ENCODE results near the gene UCK1. TPM values are rescaled to one million over a fixed set of nuclear protein-coding genes. Genes with fewer than 3 reads are reported as not detected.

Gene UCK1
- total RNA-seq, 1 donor from 2014 or later = 30.7 TPM

- H3K27me3 ChIP-seq = no peaks in the 10 kb centered on the region
- no peak overlapping the region for H3K27ac ChIP-seq
- no peaks in the 10 kb centered on the region for H3K9me3 ChIP-seq (ENCODE audit: low read depth)
- H3K36me3 Mint-ChIP-seq = peaks cover 37% of the 10 kb centered on the region
- TF ChIP-seq EZH2phosphoT487 (IDR thresholded peaks at IDR 0.05) = no peak
- no peak for TF ChIP-seq CTCF (IDR thresholded peaks at IDR 0.05)
- TF ChIP-seq EZH2 (IDR thresholded peaks at IDR 0.05) = no peak
- no peak overlapping the region for H2AFZ ChIP-seq (replicated peaks)
- peaks cover 3% of the 10 kb centered on the region for H3K4me1 Mint-ChIP-seq
- peaks cover under 1% of the 10 kb centered on the region for H3K9me3 Mint-ChIP-seq
- H3K4me1 ChIP-seq = no peaks in the 10 kb centered on the region
- H3K27ac Mint-ChIP-seq = no peak overlapping the region
- peaks cover 45% of the 10 kb centered on the region for H3F3A ChIP-seq (ENCODE audit: low read depth)
- no peak overlapping the region for H3K4me2 ChIP-seq
- H3K4me3 Mint-ChIP-seq = no peak overlapping the region
- H3K4me3 ChIP-seq = no peak overlapping the region
- H4K20me1 ChIP-seq (ENCODE audit: low read depth) = peaks cover 67% of the 10 kb centered on the region
- peaks cover 19% of the 10 kb centered on the region for H3K27me3 Mint-ChIP-seq (ENCODE audit: insufficient read depth, low read depth)
- DNase-seq (ENCODE audit: low spot score) = no peak
- H3K36me3 ChIP-seq = peaks cover 10% of the 10 kb centered on the region
- H3K79me2 ChIP-seq (ENCODE audit: low read depth) = no peaks in the 10 kb centered on the region
- H3K9ac ChIP-seq = no peak overlapping the region
These were observed 35.3 kb downstream of the UCK1 start for GRCh38 chr9:131495785-131496184.

- no peak overlapping the region for H3K4me2 ChIP-seq
- peaks cover 10% of the 10 kb centered on the region for H3K36me3 ChIP-seq
- no peaks in the 10 kb centered on the region for H3K9me3 ChIP-seq (ENCODE audit: low read depth)
- no peak overlapping the region for H3K4me3 Mint-ChIP-seq
- no peak for TF ChIP-seq EZH2 (IDR thresholded peaks at IDR 0.05)
- TF ChIP-seq EZH2phosphoT487 (IDR thresholded peaks at IDR 0.05) = no peak
- TF ChIP-seq CTCF (IDR thresholded peaks at IDR 0.05) = no peak
- H3K9me3 Mint-ChIP-seq = peaks cover 2% of the 10 kb centered on the region
- H3K27ac ChIP-seq = no peak overlapping the region
- peaks cover 43% of the 10 kb centered on the region for H3K36me3 Mint-ChIP-seq
- no peaks in the 10 kb centered on the region for H3K79me2 ChIP-seq (ENCODE audit: low read depth)
- no peaks in the 10 kb centered on the region for H3K27me3 ChIP-seq
- H3K4me3 ChIP-seq = no peak overlapping the region
- peaks cover 2% of the 10 kb centered on the region for H3K4me1 Mint-ChIP-seq
- no peaks in the 10 kb centered on the region for H3K4me1 ChIP-seq
- peaks cover 19% of the 10 kb centered on the region for H3K27me3 Mint-ChIP-seq (ENCODE audit: insufficient read depth, low read depth)
- no peak for DNase-seq (ENCODE audit: low spot score)
- H2AFZ ChIP-seq (replicated peaks) = no peak overlapping the region
- H4K20me1 ChIP-seq (ENCODE audit: low read depth) = peaks cover 75% of the 10 kb centered on the region
- no peak overlapping the region for H3K9ac ChIP-seq
- no peak overlapping the region for H3K27ac Mint-ChIP-seq
- H3F3A ChIP-seq (ENCODE audit: low read depth) = peaks cover 31% of the 10 kb centered on the region
These were observed 36.7 kb downstream of the UCK1 start for GRCh38 chr9:131494296-131494870.

GRCh38 chr9:131492070-131492469, 39.0 kb downstream of the UCK1 start:
- H3K4me2 ChIP-seq = no peak overlapping the region
- Mint-ChIP-seq H3K4me3 (no peak overlapping the region), H3K27me3 (ENCODE audit: insufficient read depth, low read depth) (peaks cover 19% of the 10 kb centered on the region), H3K9me3 (peaks cover 2% of the 10 kb centered on the region), H3K27ac (no peak overlapping the region), H3K36me3 (peaks cover 50% of the 10 kb centered on the region), H3K4me1 (peaks cover 2% of the 10 kb centered on the region)
- peaks cover 12% of the 10 kb centered on the region for H3F3A ChIP-seq (ENCODE audit: low read depth)
- no peak overlapping the region for H3K9ac ChIP-seq
- TF ChIP-seq EZH2 (IDR thresholded peaks at IDR 0.05) (no peak), EZH2phosphoT487 (IDR thresholded peaks at IDR 0.05) (no peak), CTCF (IDR thresholded peaks at IDR 0.05) (no peak)
- peaks cover 3% of the 10 kb centered on the region for H3K36me3 ChIP-seq
- H3K9me3 ChIP-seq (ENCODE audit: low read depth) = no peaks in the 10 kb centered on the region
- no peaks in the 10 kb centered on the region for H3K4me1 ChIP-seq
- H3K27ac ChIP-seq = no peak overlapping the region
- H2AFZ ChIP-seq (replicated peaks) = no peak overlapping the region
- peaks cover 65% of the 10 kb centered on the region for H4K20me1 ChIP-seq (ENCODE audit: low read depth)
- H3K4me3 ChIP-seq = no peak overlapping the region
- H3K79me2 ChIP-seq (ENCODE audit: low read depth) = no peaks in the 10 kb centered on the region
- no peaks in the 10 kb centered on the region for H3K27me3 ChIP-seq
- DNase-seq (ENCODE audit: low spot score) = no peak
